ENCODE data around the gene RFPL3.

- no peak for TF ChIP-seq POLR2A (IDR thresholded peaks at IDR 0.05; ENCODE audit: low read depth, low read length)
- TF ChIP-seq POLR2AphosphoS5 (IDR thresholded peaks at IDR 0.05; ENCODE audit: low read depth, low read length), result no peak
- no peak for TF ChIP-seq TAF1 (IDR thresholded peaks at IDR 0.05; ENCODE audit: borderline replicate concordance, low read depth, low read length)
Observed at GRCh38 chr22:32317524-32317923, 40.1 kb upstream of the RFPL3 start.

All from GM12892 (cell line).